Tibial nerve (tissue), 4 donors: ENCODE results near the gene RPRD1B.

Source experiments
- EP300 ChIP-seq, 2 donors: sonication (generic); formaldehyde crosslinking; IDR thresholded peaks; one replicate each; pipeline ENCODE4 v1.6.1; 2017; ENCODE audit warnings: antibody characterized with exemption in 2 of 2, mild to moderate bottlenecking in 1 of 2
- TF ChIP-seq, protein P1 (sequence below), 5 experiments: fragments of 200-600 bp in 3 of 5; fragments of 450-650 bp in 2 of 5; sonication (generic) in 3 of 5; IDR thresholded peaks; one replicate each; pipeline ENCODE4 v1.5.1; 2016 to 2019; ENCODE audit warnings: antibody characterized with exemption in 5 of 5, mild to moderate bottlenecking in 3 of 5, moderate library complexity in 2 of 5

DNA sequence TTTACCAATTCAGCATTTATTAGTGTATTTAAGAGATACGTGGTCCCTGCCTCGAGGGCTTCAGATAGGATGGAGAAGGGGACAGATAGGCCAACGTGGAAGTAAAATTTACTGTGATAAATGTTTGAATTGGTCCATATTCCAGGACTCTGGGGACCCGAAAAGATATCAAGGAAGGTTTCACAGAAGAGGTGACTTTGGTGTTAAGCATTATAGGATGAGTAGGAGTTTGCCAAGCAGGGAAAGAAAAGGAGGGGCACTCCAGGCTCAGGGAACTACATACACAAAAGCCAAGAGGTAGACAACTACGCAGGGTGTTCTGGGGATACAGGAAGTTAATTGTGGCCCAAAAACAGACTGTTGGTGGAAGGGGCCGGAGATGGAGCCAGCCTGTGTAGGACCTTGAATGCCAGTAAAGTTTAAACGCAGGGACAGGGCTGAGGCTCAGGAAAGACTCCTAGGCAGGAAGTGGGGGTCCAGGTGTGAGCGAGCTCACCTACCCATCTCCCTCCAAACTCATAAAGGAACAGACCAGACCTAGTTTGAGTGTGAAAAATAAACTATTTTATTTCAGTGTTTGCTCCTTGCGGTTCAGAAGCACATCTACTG, 94.5 kb downstream of the RPRD1B start:
- TF ChIP-seq, protein P1, sequence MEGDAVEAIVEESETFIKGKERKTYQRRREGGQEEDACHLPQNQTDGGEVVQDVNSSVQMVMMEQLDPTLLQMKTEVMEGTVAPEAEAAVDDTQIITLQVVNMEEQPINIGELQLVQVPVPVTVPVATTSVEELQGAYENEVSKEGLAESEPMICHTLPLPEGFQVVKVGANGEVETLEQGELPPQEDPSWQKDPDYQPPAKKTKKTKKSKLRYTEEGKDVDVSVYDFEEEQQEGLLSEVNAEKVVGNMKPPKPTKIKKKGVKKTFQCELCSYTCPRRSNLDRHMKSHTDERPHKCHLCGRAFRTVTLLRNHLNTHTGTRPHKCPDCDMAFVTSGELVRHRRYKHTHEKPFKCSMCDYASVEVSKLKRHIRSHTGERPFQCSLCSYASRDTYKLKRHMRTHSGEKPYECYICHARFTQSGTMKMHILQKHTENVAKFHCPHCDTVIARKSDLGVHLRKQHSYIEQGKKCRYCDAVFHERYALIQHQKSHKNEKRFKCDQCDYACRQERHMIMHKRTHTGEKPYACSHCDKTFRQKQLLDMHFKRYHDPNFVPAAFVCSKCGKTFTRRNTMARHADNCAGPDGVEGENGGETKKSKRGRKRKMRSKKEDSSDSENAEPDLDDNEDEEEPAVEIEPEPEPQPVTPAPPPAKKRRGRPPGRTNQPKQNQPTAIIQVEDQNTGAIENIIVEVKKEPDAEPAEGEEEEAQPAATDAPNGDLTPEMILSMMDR (IDR thresholded peaks at IDR 0.05) = no peak
- TF ChIP-seq EP300 (IDR thresholded peaks at IDR 0.05) = no peak
